A673 (cell line): ENCODE results near the gene CHST7.

Experiments
- CTCF ChIP-seq: fragments of 300-800, 200-600 bp; sonication (generic); conservative IDR thresholded peaks from 2 replicates; pipeline ENCODE4 v1.5.1; 2017; ENCODE audit warnings: low read depth, mild to moderate bottlenecking, antibody characterized with exemption, low read length, moderate library complexity, mixed read lengths
- EZH2 ChIP-seq: fragments of 200-600 bp; sonication (generic); IDR thresholded peaks from 2 replicates; pipeline ENCODE4 v1.6.1; 2017; ENCODE audit warnings: borderline replicate concordance, low read depth, mild to moderate bottlenecking, mixed read lengths, antibody characterized with exemption, low read length; ENCODE audit not compliant: poor library complexity, severe bottlenecking

DNA sequence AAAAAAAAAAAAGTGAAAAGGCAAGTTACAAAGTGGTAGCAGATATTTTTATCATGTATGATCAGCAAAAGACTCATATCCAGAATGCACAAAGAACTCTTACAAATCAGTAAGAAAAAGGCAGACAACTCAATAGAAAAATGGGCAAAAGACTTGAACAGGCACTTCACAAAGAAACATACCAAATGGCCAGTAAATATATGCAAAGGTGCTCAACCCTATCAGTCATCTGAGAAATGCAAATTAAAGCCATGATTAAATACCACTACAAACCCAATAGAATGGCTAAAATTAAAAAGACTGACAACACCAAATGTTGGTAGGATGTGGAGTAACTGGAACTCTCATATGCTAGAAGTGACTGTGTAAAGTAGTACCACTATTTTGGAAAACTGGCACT, 45.4 kb downstream of the CHST7 start:
- no peak for TF ChIP-seq CTCF
- no peak for TF ChIP-seq EZH2
